Adrenal gland (tissue), 12 donors: Measurements from ENCODE around the gene LAMP1. TPM values are rescaled to one million over a fixed set of nuclear protein-coding genes. Genes with fewer than 3 reads are reported as not detected.

Experiments
- DNase-seq, 7 donors: peaks; one replicate each; pipeline ENCODE4 v3.0.0-alpha.2; 2019 to 2020
- H3K27ac ChIP-seq, 5 donors: fragments of 200-600 bp; sonication (generic) in 4 of 5; 1 replicate in 3 of 5; 2 replicates in 2 of 5; pipeline versions ENCODE4 v1.5.1 to v1.8.0; 2016 to 2020; ENCODE audit warnings: mild to moderate bottlenecking in 1 of 5
- H3K27me3 ChIP-seq: fragments of 200-600 bp; 2 replicates; pipeline ENCODE4 v1.8.0; 2021
- H3K36me3 ChIP-seq, 2 donors: fragments of 200-600 bp; replicated peaks in 1 of 2; 1 replicate in 1 of 2; 2 replicates in 1 of 2; pipeline versions ENCODE4 v1.5.1 to v1.8.0; 2018 to 2022
- H3K4me1 ChIP-seq, 2 donors: fragments of 200-600 bp; replicated peaks in 1 of 2; 1 replicate in 1 of 2; 2 replicates in 1 of 2; pipeline versions ENCODE4 v1.5.1 to v1.8.0; 2018 to 2021
- H3K4me3 ChIP-seq, 4 donors: fragments of 200-600 bp; sonication (generic) in 3 of 4; one replicate each; pipeline ENCODE4 v1.5.1; 2016 to 2018
- H3K9me3 ChIP-seq, 3 donors: fragments of 200-600 bp; sonication (generic) in 1 of 3; replicated peaks in 1 of 3; 1 replicate in 2 of 3; 2 replicates in 1 of 3; pipeline versions ENCODE4 v1.5.1 to v1.8.0; 2016 to 2021
- CTCF ChIP-seq, 6 experiments: fragments of 450-650 bp in 4 of 6; fragments of 200-600 bp in 2 of 6; sonication (generic) in 1 of 6; IDR thresholded peaks; 1 replicate in 5 of 6; 2 replicates in 1 of 6; pipeline versions ENCODE4 v1.5.1 to v1.8.0; 2016 to 2021; ENCODE audit warnings: antibody characterized with exemption in 6 of 6, mild to moderate bottlenecking in 2 of 6, moderate library complexity in 1 of 6
- POLR2A ChIP-seq, 2 donors: fragments of 450-650 bp; IDR thresholded peaks; one replicate each; pipeline ENCODE4 v1.6.1; 2017; ENCODE audit warnings: antibody characterized with exemption in 2 of 2, mild to moderate bottlenecking in 2 of 2, moderate library complexity in 1 of 2
- WGBS, 4 donors: extraction: QIAGEN DNeasy Blood & Tissue Kit in 2 of 4; methylation state at CpG; one replicate each; pipeline versions ENCODE4 v1.1.5 to v1.1.7; 2013 to 2017; 5-methylcytosine and 5-hydroxymethylcytosine counted together
- intact Hi-C, 2 donors: fragments of 100-400 bp; cut with DNase I; formaldehyde crosslinking; loops; one replicate each; pipeline versions ENCODE4 v1.14.1 to v1.15.0; 2022 to 2023
- polyA plus RNA-seq, 3 donors: library from polyadenylated mRNA; stranded (reverse); fragments of 200-250 nt in 2 of 3; fragments of 350-450 nt in 1 of 3; fragmentation: Illumina TruSeq in 1 of 3; extraction: RNeasy Lipid Tissue Mini Kit (QIAGEN cat#74804) in 1 of 3; gene quantifications; one replicate each; pipeline ENCODE4 v1.2.3, GENCODE V29; 2013 to 2014
- total RNA-seq, 9 donors: library from RNA; depleted of rRNA in 4 of 9; stranded (reverse); fragments of >200 nt in 4 of 9; fragments of 120-200 nt in 1 of 9; fragmentation: NEBNext Ultra II Directional in 1 of 9; extraction: Animal tissue kit (Norgen Biotek cat#: 25700) in 1 of 9; gene quantifications; one replicate each; pipeline versions ENCODE4 v1.1.0 to v1.2.4, GENCODE V29; 2013 to 2023
- donor health status: healthy with polysubstance abuse.
- donor health status: Bipolar disorder and iron deficiency.
- donor health status: DM: yes; HTN: yes; CAD: no.
- donor health status: DM: no; HTN: no; CAD: no.
- donor health status: DM: no; HTN: no; CAD: no.
- donor health status: DM: yes; HTN: yes; CAD: no.

LAMP1 gene
- total and polyA plus RNA-seq, 12 donors: 40.6 to 267 (median 172) TPM

GRCh38 chr13:113318956-113319355 is 21.9 kb downstream of the LAMP1 start:
- H3K27ac ChIP-seq: no peak overlapping the region
- DNase-seq: no peak
- 81 to 93% (median 91%) methylated on average over 14 to 18 of the region's 18 CpGs for WGBS, 4 donors
- peaks cover 0 to 4% of the 10 kb centered on the region in 2 donors for H3K4me1 ChIP-seq
- intact Hi-C loops: no loop called here
- no peaks in the 10 kb centered on the region for H3K27me3 ChIP-seq
- TF ChIP-seq POLR2A (IDR thresholded peaks at IDR 0.05) (no peak), CTCF (IDR thresholded peaks at IDR 0.05) (no peak)
- H3K9me3 ChIP-seq: no peaks in the 10 kb centered on the region
- H3K4me3 ChIP-seq: no peak overlapping the region
- H3K36me3 ChIP-seq: peaks cover 0 to 69% of the 10 kb centered on the region in 2 donors

- Histone ChIP-seq H3K27ac (no peak overlapping the region), H3K27me3 (no peaks in the 10 kb centered on the region), H3K4me3 (no peak overlapping the region), H3K36me3 (peaks cover 0 to 74% of the 10 kb centered on the region in 2 donors), H3K9me3 (no peaks in the 10 kb centered on the region), H3K4me1 (peaks cover 0 to 4% of the 10 kb centered on the region in 2 donors)
- intact Hi-C loops: no loop called here
- 95 to 100% (median 97%) methylated on average over 2 to 14 of the region's 14 CpGs for WGBS, 4 donors
- DNase-seq: no peak
- TF ChIP-seq CTCF (IDR thresholded peaks at IDR 0.05) (no peak), POLR2A (IDR thresholded peaks at IDR 0.05) (no peak)
Measured at GRCh38 chr13:113319371-113319770, 22.3 kb downstream of the LAMP1 start.

DNA sequence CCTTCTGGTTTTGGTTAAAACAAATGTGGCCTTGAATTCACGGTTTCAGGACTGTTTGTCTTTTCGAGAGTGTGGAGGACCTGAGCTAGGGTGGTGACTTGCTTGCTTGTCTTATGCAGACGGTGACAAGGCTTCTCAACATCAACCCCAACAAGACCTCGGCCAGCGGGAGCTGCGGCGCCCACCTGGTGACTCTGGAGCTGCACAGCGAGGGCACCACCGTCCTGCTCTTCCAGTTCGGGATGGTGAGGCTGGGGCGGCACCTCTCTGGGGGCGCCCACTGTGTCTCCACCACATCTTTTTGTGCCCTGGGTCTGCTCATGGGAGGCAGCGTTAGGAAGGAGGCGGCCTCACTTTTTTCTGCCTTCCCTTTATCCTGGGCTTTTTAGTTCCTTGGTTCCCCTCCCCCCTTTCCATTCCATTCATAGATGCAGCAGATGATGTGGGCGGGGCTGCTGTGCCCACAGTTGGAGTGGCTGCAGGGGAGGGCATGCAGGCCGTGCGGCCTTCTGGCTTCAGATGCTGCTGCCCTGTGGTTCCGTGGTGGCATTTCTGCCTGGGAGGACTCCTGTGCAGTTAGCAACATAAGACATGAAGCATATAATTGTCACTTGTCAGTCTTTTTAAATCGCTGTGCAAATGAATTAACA is 23.3 kb downstream of the LAMP1 start:
- intact Hi-C loops: no loop called here
- H3K4me1 ChIP-seq: peaks cover 0 to 4% of the 10 kb centered on the region in 2 donors
- no peak overlapping the region for H3K27ac ChIP-seq
- no peaks in the 10 kb centered on the region for H3K27me3 ChIP-seq
- no peak overlapping the region for H3K4me3 ChIP-seq
- peaks cover 0 to 75% of the 10 kb centered on the region in 2 donors for H3K36me3 ChIP-seq
- TF ChIP-seq POLR2A (IDR thresholded peaks at IDR 0.05) (no peak), CTCF (IDR thresholded peaks at IDR 0.05) (no peak)
- no peaks in the 10 kb centered on the region for H3K9me3 ChIP-seq
- DNase-seq: no peak
- WGBS, 4 donors: 87 to 95% (median 93%) methylated on average over 15 to 19 of the region's 19 CpGs

DNA sequence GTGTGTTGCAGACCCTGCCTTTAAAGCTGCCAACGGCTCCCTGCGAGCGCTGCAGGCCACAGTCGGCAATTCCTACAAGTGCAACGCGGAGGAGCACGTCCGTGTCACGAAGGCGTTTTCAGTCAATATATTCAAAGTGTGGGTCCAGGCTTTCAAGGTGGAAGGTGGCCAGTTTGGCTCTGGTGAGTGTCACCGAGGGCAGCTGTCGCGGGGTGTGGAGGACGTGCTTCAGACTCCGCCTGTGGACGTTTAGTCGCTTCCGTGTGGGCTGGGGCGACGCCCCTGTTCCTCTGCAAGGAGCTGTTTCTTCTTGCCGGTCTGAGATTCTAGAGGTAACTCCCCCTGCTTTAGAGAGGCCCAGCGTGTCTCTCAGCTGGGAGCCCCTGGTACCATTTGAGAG is 24.5 kb downstream of the LAMP1 start:
- no peak overlapping the region for H3K4me3 ChIP-seq
- no peak for DNase-seq
- no peaks in the 10 kb centered on the region for H3K9me3 ChIP-seq
- peaks cover 0 to 75% of the 10 kb centered on the region in 2 donors for H3K36me3 ChIP-seq
- H3K27ac ChIP-seq: no peak overlapping the region
- H3K4me1 ChIP-seq: peaks cover 0 to 4% of the 10 kb centered on the region in 2 donors
- no peaks in the 10 kb centered on the region for H3K27me3 ChIP-seq
- whole genome bisulfite sequencing, 4 donors: 93 to 96% (median 94%) methylated on average over 6 to 22 of the region's 22 CpGs
- TF ChIP-seq POLR2A (IDR thresholded peaks at IDR 0.05): no peak
- no peak for TF ChIP-seq CTCF (IDR thresholded peaks at IDR 0.05)
- intact Hi-C loops: no loop called here
